Embryonic facial prominence (tissue), 1 donor: ENCODE data around the gene RNF167.
"Not testable (repeated sequence)": the region's sequence is repeated elsewhere in the genome, so short reads cannot be mapped to it uniquely, and the experiment has no call there.

Experiments
- DNase-seq: peaks from one replicate; pipeline ENCODE4 v3.0.0-alpha.2; 2016; ENCODE audit errors: extremely low spot score

Gene RNF167

GRCh38 chr17:4902540-4902939 lies 37.5 kb upstream of the RNF167 start:
- no peak for DNase-seq

GRCh38 chr17:4903051-4903818 lies 36.8 kb upstream of the RNF167 start, which contains the start of gene CHRNE:
CHRNE (minus strand) TSS chr17:4903098; CDS start chr17:4903063, 35 bp downstream.
- DNase-seq, result peak; percentile 63

GRCh38 chr17:4906642-4907041 lies 33.4 kb upstream of the RNF167 start:
- DNase-seq, result not testable (repeated sequence)

- DNase-seq, result no peak
Measured at GRCh38 chr17:4908301-4908700, 31.8 kb upstream of the RNF167 start.

GRCh38 chr17:4908711-4909496 lies 31.2 kb upstream of the RNF167 start:
- peak; percentile 53 for DNase-seq

GRCh38 chr17:4913994-4914393 lies 26.1 kb upstream of the RNF167 start:
- DNase-seq, result no peak

GRCh38 chr17:4914551-4914950 lies 25.5 kb upstream of the RNF167 start:
- DNase-seq, result not testable (repeated sequence)

- no peak for DNase-seq
Measured at GRCh38 chr17:4919511-4920047, 20.5 kb upstream of the RNF167 start.

GRCh38 chr17:4920351-4921048 lies 19.6 kb upstream of the RNF167 start:
- no peak for DNase-seq

- DNase-seq, result no peak
Measured at GRCh38 chr17:4921320-4921719, 18.7 kb upstream of the RNF167 start.

GRCh38 chr17:4926577-4927335 lies 13.3 kb upstream of the RNF167 start:
- not testable (repeated sequence) for DNase-seq

GRCh38 chr17:4928881-4929280 lies 11.2 kb upstream of the RNF167 start:
- DNase-seq, result no peak

- no peak for DNase-seq
Measured at GRCh38 chr17:4931963-4932362, 8.1 kb upstream of the RNF167 start, which contains the start of gene GP1BA. GP1BA (plus strand) TSS chr17:4932277; CDS start chr17:4932605, 328 bp downstream.

GRCh38 chr17:4932756-4933155 lies 7.3 kb upstream of the RNF167 start:
- no peak for DNase-seq

GRCh38 chr17:4933646-4934045 lies 6.4 kb upstream of the RNF167 start:
- no peak for DNase-seq

GRCh38 chr17:4934173-4934979 lies 5.7 kb upstream of the RNF167 start:
- DNase-seq, result no peak

- DNase-seq, result no peak
Measured at GRCh38 chr17:4935650-4936049, 4.4 kb upstream of the RNF167 start.

- DNase-seq, result no peak
Measured at GRCh38 chr17:4936436-4936835, 3.6 kb upstream of the RNF167 start.

GRCh38 chr17:4937553-4937952 lies 2.5 kb upstream of the RNF167 start:
- DNase-seq, result no peak

GRCh38 chr17:4938069-4938491 lies 2.0 kb upstream of the RNF167 start:
- no peak for DNase-seq
